ENCODE results near the gene PLIN3. TPM values are rescaled to one million over a fixed set of nuclear protein-coding genes. Genes with fewer than 3 reads are reported as not detected.

The PLIN3 gene
- total and polyA plus RNA-seq, 2 of the 4 experiments (the other 2 are of a cell fraction), result 147 to 246 TPM

DNA sequence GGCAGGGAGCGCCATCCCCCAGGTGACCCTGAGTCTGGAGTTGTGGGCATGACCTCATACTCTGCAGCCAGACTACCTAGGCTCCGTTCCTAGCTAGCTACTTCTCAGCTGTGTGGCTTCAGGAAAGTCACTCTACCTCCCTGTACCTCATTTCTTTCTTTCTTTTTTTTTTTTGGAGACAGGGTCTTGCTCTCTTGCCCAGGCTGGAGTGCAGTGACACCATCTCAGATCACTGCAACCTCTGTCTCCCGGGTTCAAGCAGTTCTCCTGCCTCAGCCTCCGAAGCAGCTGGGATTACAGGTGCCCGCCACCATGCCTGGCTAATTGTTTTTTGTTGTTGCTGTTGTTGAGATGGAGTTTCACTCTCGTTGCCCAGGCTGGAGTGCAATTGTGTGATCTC lies 15.0 kb downstream of the PLIN3 start:
- 100% methylated on average over 1 of the region's 6 CpGs; no CpG with 5 or more reads in 1 of the 2 experiments for WGBS, 2 experiments (ENCODE audit: extremely low coverage in 2 of 2, insufficient read length in 1 of 2)
- H3K9me1 ChIP-seq (ENCODE audit: insufficient read depth, low read length), result no peaks in the 10 kb centered on the region

More for the DNA sequence above, 15.0 kb downstream of the PLIN3 start:
- H3K18ac ChIP-seq (ENCODE audit: low read depth, low read length), result no peak overlapping the region
- H2BK20ac ChIP-seq (ENCODE audit: low read depth, low read length), result no peak overlapping the region
- H2AFZ ChIP-seq (replicated peaks; ENCODE audit: low read length, poor library complexity), result no peak overlapping the region
- no peak overlapping the region for H3K4ac ChIP-seq (ENCODE audit: low read depth, low read length)
- H3K4me2 ChIP-seq (ENCODE audit: low read depth, low read length), result no peak overlapping the region
- no peaks in the 10 kb centered on the region for H3K27me3 ChIP-seq (ENCODE audit: control insufficient read depth, insufficient read depth, low read length)
- H4K20me1 ChIP-seq (ENCODE audit: insufficient read depth, low read length), result peaks cover 13% of the 10 kb centered on the region; the same call in 1 of the 2 replicates
- peaks cover 64% of the 10 kb centered on the region for H3K36me3 ChIP-seq (ENCODE audit: control insufficient read depth, insufficient read depth, low read length)
- no peak overlapping the region for H3K56ac ChIP-seq (ENCODE audit: extremely low read depth, insufficient read depth, low read length)
- DNase-seq (no peak), ATAC-seq (ENCODE audit: low read depth) (no peak)
- H3K9ac ChIP-seq (ENCODE audit: low read depth, low read length), result no peak overlapping the region
- H4K5ac ChIP-seq (ENCODE audit: low read depth, low read length), result no peak overlapping the region
- no peak overlapping the region for H2BK15ac ChIP-seq (ENCODE audit: low read depth, low read length)
- H3K27ac ChIP-seq (ENCODE audit: insufficient read depth, low read length), result no peak overlapping the region
- no peak overlapping the region for H4K91ac ChIP-seq (ENCODE audit: insufficient read depth, low read depth, low read length)
- H2BK5ac ChIP-seq (ENCODE audit: low read depth, low read length, poor library complexity, severe bottlenecking), result no peak overlapping the region
- ChIA-PET POLR2A (ENCODE audit: unreplicated experiment) (no interaction called here), CTCF (interaction anchor here (0.6 to 1.4 kb wide), 2 partner anchors 59 to 209 kb away, joined by 3 to 8 read pairs; no protein-coding TSS in a partner anchor)
- no peak overlapping the region for H3K14ac ChIP-seq (replicated peaks; ENCODE audit: low read depth, low read length)
- no peak overlapping the region for H3K4me3 ChIP-seq (ENCODE audit: insufficient read depth, low read depth, low read length)
- BruUV-seq (replicated peaks), result no TSS peak
- TF ChIP-seq USF2 (IDR thresholded peaks at IDR 0.05; ENCODE audit: low read depth, low read length) (no peak), MAZ (IDR thresholded peaks at IDR 0.05; ENCODE audit: borderline replicate concordance, low read depth, low read length) (no peak)
- TF ChIP-seq, protein P1, sequence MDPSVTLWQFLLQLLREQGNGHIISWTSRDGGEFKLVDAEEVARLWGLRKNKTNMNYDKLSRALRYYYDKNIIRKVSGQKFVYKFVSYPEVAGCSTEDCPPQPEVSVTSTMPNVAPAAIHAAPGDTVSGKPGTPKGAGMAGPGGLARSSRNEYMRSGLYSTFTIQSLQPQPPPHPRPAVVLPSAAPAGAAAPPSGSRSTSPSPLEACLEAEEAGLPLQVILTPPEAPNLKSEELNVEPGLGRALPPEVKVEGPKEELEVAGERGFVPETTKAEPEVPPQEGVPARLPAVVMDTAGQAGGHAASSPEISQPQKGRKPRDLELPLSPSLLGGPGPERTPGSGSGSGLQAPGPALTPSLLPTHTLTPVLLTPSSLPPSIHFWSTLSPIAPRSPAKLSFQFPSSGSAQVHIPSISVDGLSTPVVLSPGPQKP (IDR thresholded peaks at IDR 0.05; ENCODE audit: borderline replicate concordance, low read depth, low read length), result no peak
- intact Hi-C loops (cut with micrococcal nuclease), result no loop called here
- H3K4me1 ChIP-seq (ENCODE audit: control insufficient read depth, insufficient read depth, low read length), result peaks cover 2% of the 10 kb centered on the region; the same call in 1 of the 2 replicates
- H2AK9ac ChIP-seq (replicated peaks; ENCODE audit: low read depth, low read length, poor library complexity), result no peak overlapping the region
- no peak overlapping the region for H2BK120ac ChIP-seq (ENCODE audit: low read depth, low read length)
- H2AK5ac ChIP-seq (ENCODE audit: low read depth, low read length), result no peak overlapping the region
- no peaks in the 10 kb centered on the region for H3K9me3 ChIP-seq (ENCODE audit: control insufficient read depth, insufficient read depth, low read length)
- peaks cover 13 to 37% of the 10 kb centered on the region in 2 experiments; a peak in 2 of 4 replicates for H3K79me1 ChIP-seq (ENCODE audit: low read depth in 1 of 2, low read length in 2 of 2)
- no peak overlapping the region for H3K23ac ChIP-seq (ENCODE audit: low read depth, low read length)
- in situ Hi-C loops (cut with MboI; ENCODE audit: low sequenced_read_pairs), result no loop called here
- dilution Hi-C loops (cut with HindIII; ENCODE audit: low sequenced_read_pairs, unreplicated experiment), result no loop called here
- H4K8ac ChIP-seq (ENCODE audit: low read depth in 2 of 2, low read length in 2 of 2), result no peak overlapping the region

All from IMR-90 (cell line).